Measurements from ENCODE around the gene GABBR1.

GRCh38 chr6:29617782-29618554, 15.0 kb downstream of the GABBR1 start:
- TF ChIP-seq YY1 (IDR thresholded peaks at IDR 0.05; ENCODE audit: insufficient read depth, insufficient read length) (no peak), SUZ12 (IDR thresholded peaks at IDR 0.05; ENCODE audit: extremely low read depth, insufficient read depth, insufficient read length) (no peak)
